Epithelial cell of proximal tubule (primary cell): Measurements from ENCODE around the gene DNAH2. TPM values are rescaled to one million over a fixed set of nuclear protein-coding genes. Genes with fewer than 3 reads are reported as not detected.
A peak's percentile ranks its signal among the peaks of the same experiment; 100 is the strongest.

Source experiments
- DNase-seq: peaks from one replicate; pipeline ENCODE4 v3.0.0-alpha.2; 2011; ENCODE audit warnings: low read depth
- H3K4me3 ChIP-seq: 2 replicates; pipeline ENCODE4 v1.5.1; 2011; ENCODE audit warnings: low read depth, mild to moderate bottlenecking, low read length
- CTCF ChIP-seq: conservative IDR thresholded peaks from 2 replicates; pipeline ENCODE4 v1.5.1; 2012; ENCODE audit warnings: low read depth, mild to moderate bottlenecking, low read length
- total RNA-seq: library from RNA; depleted of rRNA; stranded (reverse); fragments of >200 nt; gene quantifications from 2 replicates; pipeline ENCODE4 v1.2.3, GENCODE V29; 2015

DNAH2 gene
- total RNA-seq, 1 donor from 2014 or later = not detected

- DNase-seq = no peak
- no peak overlapping the region for H3K4me3 ChIP-seq
- TF ChIP-seq CTCF = no peak
Observed at GRCh38 chr17:7703584-7704479, 13.7 kb upstream of the DNAH2 start.

DNA sequence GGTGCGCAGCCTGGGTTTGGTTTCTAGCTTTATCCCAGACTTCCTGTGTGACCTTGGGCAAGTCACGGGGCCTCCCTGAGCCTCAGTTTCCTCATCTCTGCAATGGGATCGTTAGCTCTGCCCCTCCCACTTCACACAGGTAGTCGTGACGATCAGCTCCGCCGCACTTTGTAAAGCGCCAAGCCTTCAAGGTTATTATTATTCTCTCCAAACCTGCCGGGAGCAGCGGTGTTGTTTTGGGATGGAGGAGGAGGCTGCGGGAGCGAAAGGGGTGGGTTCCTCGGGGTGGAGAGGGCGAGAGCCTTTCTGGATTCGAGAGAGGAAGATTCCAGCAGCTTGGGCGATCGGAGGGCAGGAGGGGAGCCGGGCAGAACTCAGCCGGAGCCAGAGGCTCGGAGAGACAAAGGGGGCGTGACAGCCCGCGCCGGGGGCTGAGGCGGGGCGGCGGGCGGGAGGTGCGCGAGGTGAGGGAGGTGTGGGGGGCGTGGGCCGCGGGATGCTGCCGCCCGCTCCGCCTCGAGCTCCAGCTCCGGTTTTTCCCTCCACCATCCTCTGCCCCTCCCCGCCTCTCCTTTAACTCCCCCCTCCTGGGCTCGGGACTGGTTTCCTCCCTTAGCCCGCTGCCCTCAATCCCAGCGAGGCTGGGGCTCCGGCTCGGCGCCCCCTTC, 12.8 kb upstream of the DNAH2 start, which contains the start of gene EFNB3:
Gene EFNB3, plus strand, starts transcription at position 602 of the 668 bp plus-strand sequence. CDS start 397 bp downstream, outside the sequence.
- peak within 1 kb of the TSS; percentile 43 for H3K4me3 ChIP-seq
- DNase-seq = no peak
- no peak for TF ChIP-seq CTCF

DNA sequence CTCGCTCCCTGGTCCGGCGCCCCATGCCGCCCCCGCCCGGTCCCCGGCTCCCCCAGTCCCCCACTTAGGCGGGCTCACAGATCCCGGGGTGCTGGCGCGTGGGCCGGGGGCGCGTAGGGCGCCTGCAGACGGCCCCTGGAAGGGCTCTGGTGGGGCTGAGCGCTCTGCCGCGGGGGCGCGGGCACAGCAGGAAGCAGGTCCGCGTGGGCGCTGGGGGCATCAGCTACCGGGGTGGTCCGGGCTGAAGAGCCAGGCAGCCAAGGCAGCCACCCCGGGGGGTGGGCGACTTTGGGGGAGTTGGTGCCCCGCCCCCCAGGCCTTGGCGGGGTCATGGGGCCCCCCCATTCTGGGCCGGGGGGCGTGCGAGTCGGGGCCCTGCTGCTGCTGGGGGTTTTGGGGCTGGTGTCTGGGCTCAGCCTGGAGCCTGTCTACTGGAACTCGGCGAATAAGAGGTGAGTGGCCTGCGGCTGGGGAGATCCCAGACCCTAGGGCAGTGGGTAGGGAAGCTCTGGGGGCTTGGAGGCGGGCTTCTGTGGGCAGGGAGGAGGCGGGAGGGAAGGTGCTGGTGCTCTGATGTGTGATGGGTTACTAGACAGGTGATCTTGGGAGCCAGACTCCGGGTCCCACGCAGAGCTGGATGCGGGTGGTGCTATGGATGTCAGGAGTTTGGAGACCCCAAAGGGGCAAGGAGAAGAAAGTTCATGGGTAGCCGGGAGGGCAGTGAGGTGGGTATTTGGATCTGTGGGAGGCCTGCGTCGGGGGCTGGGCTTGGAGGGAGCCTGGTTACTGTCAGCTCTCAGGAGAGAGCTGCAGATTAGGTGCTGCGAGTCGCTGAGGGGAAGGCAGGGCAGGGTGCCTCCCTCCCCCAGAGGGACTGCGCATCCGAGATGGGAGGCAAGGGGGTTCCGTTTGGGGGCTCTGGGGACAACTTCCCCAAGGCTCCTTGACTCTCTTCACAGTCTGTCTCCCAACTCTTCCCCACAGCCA, 12.0 kb upstream of the DNAH2 start:
- TF ChIP-seq CTCF = no peak
- peak overlapping the region; percentile 43 for H3K4me3 ChIP-seq
- DNase-seq = no peak

DNA sequence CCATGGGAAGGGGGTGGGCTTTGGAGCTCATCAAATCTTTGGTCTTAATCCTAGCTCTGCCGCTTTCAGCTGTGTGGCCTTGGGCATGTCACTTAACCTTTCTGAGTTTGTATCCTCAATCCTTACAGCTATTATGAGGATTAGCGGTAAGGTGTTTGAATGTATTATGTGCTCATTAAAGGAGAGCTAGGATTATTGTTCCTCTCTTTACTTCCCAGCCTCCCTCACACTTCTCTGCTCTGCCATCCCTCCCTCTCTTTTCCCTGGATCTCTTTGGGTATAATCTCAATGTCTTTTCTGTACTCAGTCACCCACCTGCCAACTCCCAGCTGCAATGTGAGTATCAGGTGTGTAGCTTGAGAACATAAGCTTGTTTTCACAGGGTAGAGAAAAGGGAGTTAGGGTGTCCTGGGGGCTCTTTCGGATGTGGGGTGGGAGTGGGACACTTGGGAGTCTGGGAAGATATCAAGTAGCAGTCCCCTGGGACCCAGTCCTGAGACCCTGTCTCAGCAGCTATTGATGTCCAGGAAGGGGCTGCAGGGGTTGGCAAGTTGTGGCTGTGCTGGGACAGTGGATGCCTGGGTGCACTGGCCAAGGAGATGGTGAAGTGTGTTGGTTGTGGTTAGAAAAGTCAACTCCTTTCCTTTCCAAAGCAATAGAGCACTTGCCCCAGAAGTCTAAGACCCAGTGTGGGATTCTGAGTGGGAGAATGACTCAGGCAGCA, 10.8 kb upstream of the DNAH2 start:
- H3K4me3 ChIP-seq = no peak overlapping the region
- no peak for DNase-seq
- no peak for TF ChIP-seq CTCF

DNA sequence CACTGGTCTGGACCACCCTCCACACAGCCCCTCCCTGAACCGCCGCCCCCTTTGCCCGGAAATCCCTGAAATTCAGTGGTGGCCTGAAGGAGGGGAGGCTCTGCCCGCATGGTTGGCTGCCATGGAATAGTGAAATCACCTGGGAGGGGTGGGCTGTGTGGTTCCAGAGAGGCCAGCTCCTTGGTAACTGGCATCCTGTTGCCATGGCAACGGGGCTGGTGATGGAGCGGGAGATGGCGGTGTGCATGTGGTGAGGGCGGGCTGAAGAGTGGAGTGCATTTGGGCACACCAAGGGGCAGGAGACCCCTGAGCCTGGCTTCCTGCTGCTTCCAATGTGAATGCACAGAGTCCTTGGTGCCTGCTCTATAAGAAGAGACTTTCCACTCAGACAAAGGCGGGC, 10.1 kb upstream of the DNAH2 start:
- no peak for TF ChIP-seq CTCF
- no peak overlapping the region for H3K4me3 ChIP-seq
- DNase-seq = no peak
